GM12873 (cell line): ENCODE results near the gene STUB1.

Source experiments
- CTCF ChIP-seq: IDR thresholded peaks from 2 replicates; pipeline ENCODE4 v1.5.1; 2012; ENCODE audit warnings: low read depth, mild to moderate bottlenecking, moderate library complexity, low read length, control low read depth; ENCODE audit not compliant: insufficient read depth; ENCODE audit errors: missing control alignments

The STUB1 gene

GRCh38 chr16:647173-647902 lies 32.9 kb upstream of the STUB1 start:
- no peak for TF ChIP-seq CTCF

GRCh38 chr16:648071-648780 lies 32.0 kb upstream of the STUB1 start:
- TF ChIP-seq CTCF, result peak; percentile 83

GRCh38 chr16:648781-649589 lies 31.2 kb upstream of the STUB1 start, which contains the start of gene WDR90:
Gene WDR90 (plus strand): TSS chr16:649365. CDS start chr16:649417, 52 bp downstream.
- TF ChIP-seq CTCF, result no peak

- TF ChIP-seq CTCF, result no peak
These were observed 30.6 kb upstream of the STUB1 start for GRCh38 chr16:649631-650030.

- no peak for TF ChIP-seq CTCF
These were observed 28.4 kb upstream of the STUB1 start for GRCh38 chr16:651844-652243.

- TF ChIP-seq CTCF, result no peak
These were observed 27.5 kb upstream of the STUB1 start for GRCh38 chr16:652454-653305.
